Liver (tissue), 9 donors: ENCODE data around the gene FER. TPM values are rescaled to one million over a fixed set of nuclear protein-coding genes. Genes with fewer than 3 reads are reported as not detected.
"Not testable (repeated sequence)": the region's sequence is repeated elsewhere in the genome, so short reads cannot be mapped to it uniquely, and the experiment has no call there.

ENCODE experiments used
- DNase-seq: peaks from one replicate; pipeline ENCODE4 v3.0.0-alpha.2; 2017; ENCODE audit warnings: low spot score
- H3K27ac ChIP-seq, 2 donors: one replicate each; pipeline ENCODE4 v1.7.0; 2013; ENCODE audit warnings: inconsistent platforms in 2 of 2, low read length in 2 of 2, control low read depth in 1 of 2, low read depth in 1 of 2, mild to moderate bottlenecking in 1 of 2
- H3K27me3 ChIP-seq, 4 donors: one replicate each; pipeline versions ENCODE4 v1.6.1 to v1.7.0; 2013; ENCODE audit warnings: low read length in 3 of 4, inconsistent platforms in 1 of 4, mild to moderate bottlenecking in 1 of 4, moderate library complexity in 1 of 4; ENCODE audit not compliant: control insufficient read depth in 4 of 4, insufficient read depth in 4 of 4
- H3K36me3 ChIP-seq, 4 donors: one replicate each; pipeline versions ENCODE4 v1.6.1 to v1.7.0; 2013; ENCODE audit warnings: low read length in 3 of 4, mild to moderate bottlenecking in 3 of 4, low read depth in 1 of 4, moderate library complexity in 1 of 4; ENCODE audit not compliant: control insufficient read depth in 4 of 4, insufficient read depth in 3 of 4
- H3K4me1 ChIP-seq, 4 donors: one replicate each; pipeline versions ENCODE4 v1.6.1 to v1.7.0; 2013; ENCODE audit warnings: low read length in 3 of 4, mild to moderate bottlenecking in 3 of 4, moderate library complexity in 1 of 4; ENCODE audit not compliant: control insufficient read depth in 4 of 4, insufficient read depth in 4 of 4
- H3K4me3 ChIP-seq, 3 donors: one replicate each; pipeline versions ENCODE4 v1.6.1 to v1.7.0; 2013; ENCODE audit warnings: low read length in 3 of 3, control low read depth in 1 of 3, low read depth in 1 of 3, mild to moderate bottlenecking in 1 of 3
- H3K9ac ChIP-seq, 2 donors: one replicate each; pipeline ENCODE4 v1.7.0; 2013; ENCODE audit warnings: low read length in 2 of 2, mild to moderate bottlenecking in 2 of 2, moderate library complexity in 2 of 2, control low read depth in 1 of 2, low read depth in 1 of 2
- H3K9me3 ChIP-seq, 4 donors: one replicate each; pipeline versions ENCODE4 v1.6.1 to v1.7.0; 2013; ENCODE audit warnings: low read length in 3 of 4; ENCODE audit not compliant: control insufficient read depth in 4 of 4
- FOXA1 ChIP-seq: IDR thresholded peaks from 2 replicates; pipeline ENCODE4 v1.6.1; 2016; ENCODE audit warnings: antibody characterized with exemption
- FOXA2 ChIP-seq: IDR thresholded peaks from 2 replicates; pipeline ENCODE4 v1.6.1; 2016; ENCODE audit warnings: antibody characterized with exemption
- GABPA ChIP-seq, 2 donors: IDR thresholded peaks in 1 of 2; conservative IDR thresholded peaks in 1 of 2; 2 replicates each; pipeline ENCODE4 v1.6.1; 2016; ENCODE audit warnings: antibody characterized with exemption in 2 of 2, mild to moderate bottlenecking in 1 of 2, moderate library complexity in 1 of 2
- JUND ChIP-seq, 2 donors: IDR thresholded peaks; 2 replicates each; pipeline ENCODE4 v1.6.1; 2016; ENCODE audit warnings: antibody characterized with exemption in 2 of 2
- NR2F2 ChIP-seq: IDR thresholded peaks from 2 replicates; pipeline ENCODE4 v1.6.1; 2016; ENCODE audit warnings: antibody characterized with exemption
- RAD21 ChIP-seq, 2 donors: IDR thresholded peaks; 2 replicates each; pipeline ENCODE4 v1.6.1; 2016; ENCODE audit warnings: antibody characterized with exemption in 2 of 2, mild to moderate bottlenecking in 2 of 2
- YY1 ChIP-seq: IDR thresholded peaks from 2 replicates; pipeline ENCODE4 v1.6.1; 2016; ENCODE audit warnings: antibody characterized with exemption, mild to moderate bottlenecking
- WGBS: extraction: QIAGEN DNeasy Blood & Tissue Kit; methylation state at CpG from one replicate; pipeline ENCODE4 v1.1.7; 2013; 5-methylcytosine and 5-hydroxymethylcytosine counted together
- polyA plus RNA-seq, 2 donors: library from polyadenylated mRNA; stranded (reverse) in 1 of 2; unstranded in 1 of 2; fragments of 200-250 nt in 1 of 2; fragments of >200 nt in 1 of 2; fragmentation: Nextera tagmentation in 1 of 2; extraction: Ambion mirVana in 1 of 2; gene quantifications; one replicate each; pipeline versions ENCODE4 v1.2.1 to v1.2.3, GENCODE V29; 2013 to 2015
- total RNA-seq, 2 donors: library from RNA; depleted of rRNA; stranded (reverse); fragments of >200 nt; gene quantifications; one replicate each; pipeline ENCODE4 v1.2.3, GENCODE V29; 2014
- TF ChIP-seq, protein P1 (sequence below): IDR thresholded peaks from 2 replicates; pipeline ENCODE4 v1.6.1; 2016; ENCODE audit warnings: antibody characterized with exemption
- TF ChIP-seq, protein P2 (sequence below): IDR thresholded peaks from 2 replicates; pipeline ENCODE4 v1.6.1; 2016; ENCODE audit warnings: antibody characterized with exemption
- TF ChIP-seq, protein P3 (sequence below): fragments of 150-350 bp; IDR thresholded peaks from 2 replicates; pipeline ENCODE4 v1.5.1; 2017; ENCODE audit warnings: improper control_type of control experiment, low read depth, low read length; ENCODE audit not compliant: missing input control
- TF ChIP-seq, protein P4 (sequence below): IDR thresholded peaks from 2 replicates; pipeline ENCODE4 v1.6.1; 2016; ENCODE audit warnings: antibody characterized with exemption, mild to moderate bottlenecking
- donor health status: healthy.
- donor health status: healthy.
- donor health status: healthy.
- donor health status: healthy.
- donor health status: healthy.

FER gene
- total and polyA plus RNA-seq, 4 donors, result 0.83 to 9.8 (median 5.9) TPM

DNA sequence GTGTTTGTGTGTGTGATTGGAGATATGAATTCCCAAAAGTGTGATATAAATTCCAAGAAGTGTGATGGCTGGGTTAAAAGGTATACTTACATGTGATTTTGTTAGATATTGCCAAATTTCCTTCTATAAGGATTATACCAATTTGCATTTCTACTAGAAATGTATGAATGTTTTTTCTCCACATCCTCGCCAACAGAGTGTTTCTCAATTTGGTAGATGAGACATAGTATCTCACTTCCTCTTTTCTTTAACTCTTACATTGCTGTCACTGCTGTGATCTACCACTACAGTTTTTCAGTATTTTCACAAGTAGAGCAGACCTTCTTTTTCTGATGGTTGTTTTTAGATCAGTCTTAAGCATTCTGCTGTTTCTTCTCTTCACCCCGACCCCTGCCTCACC is 111.3 kb downstream of the FER start:
- Histone ChIP-seq H3K36me3 (no peaks in the 10 kb centered on the region), H3K9ac (no peak overlapping the region), H3K4me1 (peaks cover 0 to 2% (median 0%) of the 10 kb centered on the region in 4 donors), H3K27me3 (no peaks in the 10 kb centered on the region), H3K9me3 (no peaks in the 10 kb centered on the region), H3K4me3 (no peak overlapping the region), H3K27ac (no peak overlapping the region)
- WGBS, result 61% methylated on average over 2 of the region's 2 CpGs
- no peak for DNase-seq
- TF ChIP-seq, protein P1, sequence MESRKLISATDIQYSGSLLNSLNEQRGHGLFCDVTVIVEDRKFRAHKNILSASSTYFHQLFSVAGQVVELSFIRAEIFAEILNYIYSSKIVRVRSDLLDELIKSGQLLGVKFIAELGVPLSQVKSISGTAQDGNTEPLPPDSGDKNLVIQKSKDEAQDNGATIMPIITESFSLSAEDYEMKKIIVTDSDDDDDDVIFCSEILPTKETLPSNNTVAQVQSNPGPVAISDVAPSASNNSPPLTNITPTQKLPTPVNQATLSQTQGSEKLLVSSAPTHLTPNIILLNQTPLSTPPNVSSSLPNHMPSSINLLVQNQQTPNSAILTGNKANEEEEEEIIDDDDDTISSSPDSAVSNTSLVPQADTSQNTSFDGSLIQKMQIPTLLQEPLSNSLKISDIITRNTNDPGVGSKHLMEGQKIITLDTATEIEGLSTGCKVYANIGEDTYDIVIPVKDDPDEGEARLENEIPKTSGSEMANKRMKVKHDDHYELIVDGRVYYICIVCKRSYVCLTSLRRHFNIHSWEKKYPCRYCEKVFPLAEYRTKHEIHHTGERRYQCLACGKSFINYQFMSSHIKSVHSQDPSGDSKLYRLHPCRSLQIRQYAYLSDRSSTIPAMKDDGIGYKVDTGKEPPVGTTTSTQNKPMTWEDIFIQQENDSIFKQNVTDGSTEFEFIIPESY, result no peak
- TF ChIP-seq, protein P2, sequence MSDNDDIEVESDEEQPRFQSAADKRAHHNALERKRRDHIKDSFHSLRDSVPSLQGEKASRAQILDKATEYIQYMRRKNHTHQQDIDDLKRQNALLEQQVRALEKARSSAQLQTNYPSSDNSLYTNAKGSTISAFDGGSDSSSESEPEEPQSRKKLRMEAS, result no peak
- no peak for TF ChIP-seq GABPA (IDR thresholded peaks at IDR 0.05 in 1 of 2, conservative IDR thresholded peaks at IDR 0.05 in 1 of 2)
- no peak for TF ChIP-seq FOXA2

DNA sequence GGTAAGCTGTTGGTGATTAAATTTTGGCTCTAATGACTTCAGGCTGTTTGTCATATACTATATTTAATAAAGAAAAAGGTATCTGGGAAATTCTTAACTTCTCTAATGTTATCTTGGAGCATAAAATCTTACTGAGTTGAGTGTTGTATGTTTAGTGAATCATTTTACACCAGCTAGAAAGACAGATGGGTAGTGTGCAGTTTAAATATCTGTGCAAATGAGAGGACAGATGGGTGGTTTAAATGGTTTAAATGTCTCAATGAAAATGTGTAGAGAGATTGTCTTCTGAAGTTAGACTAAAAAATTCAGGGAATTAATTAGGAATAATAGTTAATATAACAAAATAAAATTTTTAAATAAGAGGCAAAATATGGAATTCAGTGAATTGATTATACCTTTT is 114.5 kb downstream of the FER start:
- TF ChIP-seq JUND (IDR thresholded peaks at IDR 0.05), result no peak
- no peak for TF ChIP-seq NR2F2
- no peak for TF ChIP-seq FOXA2
- TF ChIP-seq RAD21 (IDR thresholded peaks at IDR 0.05), result no peak
- TF ChIP-seq, protein P3, sequence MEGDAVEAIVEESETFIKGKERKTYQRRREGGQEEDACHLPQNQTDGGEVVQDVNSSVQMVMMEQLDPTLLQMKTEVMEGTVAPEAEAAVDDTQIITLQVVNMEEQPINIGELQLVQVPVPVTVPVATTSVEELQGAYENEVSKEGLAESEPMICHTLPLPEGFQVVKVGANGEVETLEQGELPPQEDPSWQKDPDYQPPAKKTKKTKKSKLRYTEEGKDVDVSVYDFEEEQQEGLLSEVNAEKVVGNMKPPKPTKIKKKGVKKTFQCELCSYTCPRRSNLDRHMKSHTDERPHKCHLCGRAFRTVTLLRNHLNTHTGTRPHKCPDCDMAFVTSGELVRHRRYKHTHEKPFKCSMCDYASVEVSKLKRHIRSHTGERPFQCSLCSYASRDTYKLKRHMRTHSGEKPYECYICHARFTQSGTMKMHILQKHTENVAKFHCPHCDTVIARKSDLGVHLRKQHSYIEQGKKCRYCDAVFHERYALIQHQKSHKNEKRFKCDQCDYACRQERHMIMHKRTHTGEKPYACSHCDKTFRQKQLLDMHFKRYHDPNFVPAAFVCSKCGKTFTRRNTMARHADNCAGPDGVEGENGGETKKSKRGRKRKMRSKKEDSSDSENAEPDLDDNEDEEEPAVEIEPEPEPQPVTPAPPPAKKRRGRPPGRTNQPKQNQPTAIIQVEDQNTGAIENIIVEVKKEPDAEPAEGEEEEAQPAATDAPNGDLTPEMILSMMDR, result no peak
- no peak for TF ChIP-seq FOXA1
- TF ChIP-seq, protein P1, result no peak
- no peak for TF ChIP-seq GABPA (IDR thresholded peaks at IDR 0.05 in 1 of 2, conservative IDR thresholded peaks at IDR 0.05 in 1 of 2)
- TF ChIP-seq YY1, result no peak
- TF ChIP-seq, protein P4, sequence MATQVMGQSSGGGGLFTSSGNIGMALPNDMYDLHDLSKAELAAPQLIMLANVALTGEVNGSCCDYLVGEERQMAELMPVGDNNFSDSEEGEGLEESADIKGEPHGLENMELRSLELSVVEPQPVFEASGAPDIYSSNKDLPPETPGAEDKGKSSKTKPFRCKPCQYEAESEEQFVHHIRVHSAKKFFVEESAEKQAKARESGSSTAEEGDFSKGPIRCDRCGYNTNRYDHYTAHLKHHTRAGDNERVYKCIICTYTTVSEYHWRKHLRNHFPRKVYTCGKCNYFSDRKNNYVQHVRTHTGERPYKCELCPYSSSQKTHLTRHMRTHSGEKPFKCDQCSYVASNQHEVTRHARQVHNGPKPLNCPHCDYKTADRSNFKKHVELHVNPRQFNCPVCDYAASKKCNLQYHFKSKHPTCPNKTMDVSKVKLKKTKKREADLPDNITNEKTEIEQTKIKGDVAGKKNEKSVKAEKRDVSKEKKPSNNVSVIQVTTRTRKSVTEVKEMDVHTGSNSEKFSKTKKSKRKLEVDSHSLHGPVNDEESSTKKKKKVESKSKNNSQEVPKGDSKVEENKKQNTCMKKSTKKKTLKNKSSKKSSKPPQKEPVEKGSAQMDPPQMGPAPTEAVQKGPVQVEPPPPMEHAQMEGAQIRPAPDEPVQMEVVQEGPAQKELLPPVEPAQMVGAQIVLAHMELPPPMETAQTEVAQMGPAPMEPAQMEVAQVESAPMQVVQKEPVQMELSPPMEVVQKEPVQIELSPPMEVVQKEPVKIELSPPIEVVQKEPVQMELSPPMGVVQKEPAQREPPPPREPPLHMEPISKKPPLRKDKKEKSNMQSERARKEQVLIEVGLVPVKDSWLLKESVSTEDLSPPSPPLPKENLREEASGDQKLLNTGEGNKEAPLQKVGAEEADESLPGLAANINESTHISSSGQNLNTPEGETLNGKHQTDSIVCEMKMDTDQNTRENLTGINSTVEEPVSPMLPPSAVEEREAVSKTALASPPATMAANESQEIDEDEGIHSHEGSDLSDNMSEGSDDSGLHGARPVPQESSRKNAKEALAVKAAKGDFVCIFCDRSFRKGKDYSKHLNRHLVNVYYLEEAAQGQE, result no peak
- Histone ChIP-seq H3K27ac (no peak overlapping the region), H3K4me3 (no peak overlapping the region), H3K27me3 (no peaks in the 10 kb centered on the region), H3K9ac (no peak overlapping the region), H3K36me3 (no peaks in the 10 kb centered on the region), H3K4me1 (peaks cover 0 to 2% (median 0%) of the 10 kb centered on the region in 4 donors), H3K9me3 (peaks cover 0 to 2% (median 0%) of the 10 kb centered on the region in 4 donors)
- DNase-seq, result no peak

DNA sequence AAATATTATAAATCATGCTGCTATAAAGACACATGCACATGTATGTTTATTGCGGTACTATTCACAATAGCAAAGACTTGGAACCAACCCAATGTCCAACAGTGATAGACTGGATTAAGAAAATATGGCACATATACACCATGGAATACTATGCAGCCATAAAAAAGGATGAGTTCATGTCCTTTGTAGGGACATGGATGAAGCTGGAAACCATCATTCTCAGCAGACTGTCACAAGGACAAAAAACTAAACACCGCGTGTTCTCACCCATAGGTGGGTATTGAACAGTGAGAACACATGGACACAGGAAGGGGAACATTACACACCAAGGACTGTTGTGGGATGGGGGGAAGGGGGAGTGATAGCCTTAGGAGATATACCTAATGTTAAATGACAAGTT is 118.4 kb downstream of the FER start:
- H3K4me1 ChIP-seq, DNase-seq, H3K36me3 ChIP-seq, H3K9ac ChIP-seq, H3K9me3 ChIP-seq, H3K27ac ChIP-seq, H3K27me3 ChIP-seq, H3K4me3 ChIP-seq: not testable (repeated sequence)
- WGBS, result 97% methylated on average over 3 of the region's 3 CpGs
